NCI-H82 treated with DMSO at 0.1 percent for 48 hours (cell line): ENCODE data around the gene ZNF628.
A peak's percentile ranks its signal among the peaks of the same experiment; 100 is the strongest.

Experiments used
- DNase-seq: peaks from one replicate; lab custom pipeline; 2025; ENCODE audit not compliant: unreplicated experiment; lab: John Stamatoyannopoulos, UW

ZNF628 gene

GRCh38 chr19:55483706-55484592 lies 7.5 kb downstream of the ZNF628 start:
- no peak for DNase-seq

- DNase-seq: peak; percentile 54
Measured at GRCh38 chr19:55484593-55485438, 8.4 kb downstream of the ZNF628 start, which contains the start of gene NAT14. TSS of gene NAT14 (plus strand) at chr19:55485188. CDS start at chr19:55485709, 521 bp downstream.

- no peak for DNase-seq
Measured at GRCh38 chr19:55485439-55486011, 9.1 kb downstream of the ZNF628 start.

- no peak for DNase-seq
Measured at GRCh38 chr19:55486043-55486970, 9.9 kb downstream of the ZNF628 start.

GRCh38 chr19:55486971-55487923 lies 10.8 kb downstream of the ZNF628 start:
- DNase-seq: no peak

- no peak for DNase-seq
Measured at GRCh38 chr19:55487924-55488687, 11.7 kb downstream of the ZNF628 start, which contains the start of gene SSC5D. TSS of gene SSC5D (plus strand) at chr19:55488436. CDS start at chr19:55488590, 154 bp downstream.

- DNase-seq: no peak
Measured at GRCh38 chr19:55488986-55489710, 12.7 kb downstream of the ZNF628 start.

GRCh38 chr19:55489711-55490477 lies 13.5 kb downstream of the ZNF628 start:
- DNase-seq: no peak

GRCh38 chr19:55490478-55491432 lies 14.3 kb downstream of the ZNF628 start:
- no peak for DNase-seq

- DNase-seq: no peak
Measured at GRCh38 chr19:55491546-55492360, 15.3 kb downstream of the ZNF628 start.

GRCh38 chr19:55492362-55492944 lies 16.0 kb downstream of the ZNF628 start:
- DNase-seq: no peak

- no peak for DNase-seq
Measured at GRCh38 chr19:55493052-55493644, 16.7 kb downstream of the ZNF628 start.

GRCh38 chr19:55493645-55494171 lies 17.3 kb downstream of the ZNF628 start:
- no peak for DNase-seq

- DNase-seq: no peak
Measured at GRCh38 chr19:55494172-55494761, 17.9 kb downstream of the ZNF628 start.
